ENCODE results near the gene COG7. TPM values are rescaled to one million over a fixed set of nuclear protein-coding genes. Genes with fewer than 3 reads are reported as not detected.
"Not testable (repeated sequence)": the region's sequence is repeated elsewhere in the genome, so short reads cannot be mapped to it uniquely, and the experiment has no call there.

COG7 gene
- total RNA-seq, 1 donor from 2014 or later = 29.4 TPM

DNA sequence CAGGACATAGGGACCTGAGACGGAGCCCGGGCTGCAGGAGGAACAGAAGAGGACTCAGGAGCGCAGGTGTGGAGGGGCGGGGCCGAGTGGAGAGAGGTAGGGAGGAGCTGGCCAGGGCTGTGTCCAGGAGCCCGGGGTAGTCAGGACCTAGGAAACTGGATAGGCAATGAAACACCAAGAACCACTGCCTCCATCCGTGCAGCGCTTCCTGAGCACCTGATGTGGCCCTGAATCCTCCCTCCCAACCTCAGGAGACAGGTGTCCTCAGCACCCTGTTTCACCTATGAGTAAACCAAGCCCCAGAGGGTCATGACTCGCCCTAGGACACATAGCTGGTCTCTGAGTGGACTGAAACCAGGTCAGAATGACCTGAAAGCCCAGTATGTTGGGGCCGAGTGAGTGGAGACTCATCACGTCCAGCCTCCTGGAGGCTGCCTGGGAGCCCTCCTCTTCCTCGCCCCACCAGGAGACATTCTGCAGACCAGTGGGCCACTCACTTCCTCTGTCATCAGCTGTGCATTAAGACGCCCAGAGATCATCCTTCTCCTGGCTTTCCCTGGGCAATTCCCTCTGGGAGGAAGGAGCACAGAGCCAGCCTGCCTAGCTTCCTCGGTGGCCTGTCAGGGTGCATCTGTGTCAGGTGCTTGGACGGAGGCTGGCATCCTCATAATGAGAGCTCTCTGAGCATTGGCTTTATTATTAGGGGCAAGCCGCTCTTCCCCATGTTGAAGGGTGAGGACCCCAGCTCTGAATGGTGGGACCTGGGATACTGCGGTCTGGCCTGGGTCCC lies 78.1 kb downstream of the COG7 start:
- no peak for ATAC-seq
- no peak for DNase-seq (ENCODE audit: low spot score)
- intact Hi-C loops (cut with DNase I) = no loop called here

DNA sequence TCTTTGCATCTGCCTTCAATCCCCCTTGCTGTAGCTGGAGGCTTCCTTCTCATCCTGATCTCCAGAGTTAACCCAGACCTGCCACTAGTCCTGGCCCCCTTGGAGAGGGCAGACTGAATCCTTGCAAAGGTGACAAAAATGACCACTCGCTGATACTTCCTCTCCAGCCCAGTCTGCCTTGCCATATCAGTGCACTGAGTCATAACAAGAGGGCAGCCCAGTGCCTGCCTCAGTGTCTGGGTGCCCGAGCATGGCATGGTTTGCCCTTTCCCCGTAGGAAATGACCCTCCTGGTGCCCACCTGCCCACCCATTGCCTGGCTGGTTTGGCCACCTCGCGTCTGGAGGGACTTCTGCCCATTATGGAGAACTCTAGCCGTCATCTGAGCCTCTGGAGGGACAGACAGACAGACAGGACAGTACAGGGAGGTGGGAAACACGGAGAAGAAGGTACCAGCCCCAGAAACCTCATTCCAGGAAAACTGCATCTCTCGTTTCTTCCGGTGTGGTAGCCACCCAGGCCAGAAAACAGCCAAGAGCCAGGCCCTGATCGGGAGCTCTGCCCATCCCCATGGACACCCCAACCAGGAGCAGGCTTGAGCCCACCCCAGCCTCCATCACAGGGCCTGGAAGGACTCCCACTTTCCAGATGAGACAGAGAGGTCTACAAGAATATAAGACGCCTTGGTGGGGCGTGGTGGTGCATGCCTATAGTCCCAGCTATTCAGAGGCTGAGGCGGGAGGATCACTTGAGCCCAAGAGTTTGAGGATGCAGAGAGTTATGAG lies 79.4 kb downstream of the COG7 start:
- ATAC-seq = no peak
- DNase-seq (ENCODE audit: low spot score) = no peak
- intact Hi-C loops (cut with DNase I) = no loop called here

DNA sequence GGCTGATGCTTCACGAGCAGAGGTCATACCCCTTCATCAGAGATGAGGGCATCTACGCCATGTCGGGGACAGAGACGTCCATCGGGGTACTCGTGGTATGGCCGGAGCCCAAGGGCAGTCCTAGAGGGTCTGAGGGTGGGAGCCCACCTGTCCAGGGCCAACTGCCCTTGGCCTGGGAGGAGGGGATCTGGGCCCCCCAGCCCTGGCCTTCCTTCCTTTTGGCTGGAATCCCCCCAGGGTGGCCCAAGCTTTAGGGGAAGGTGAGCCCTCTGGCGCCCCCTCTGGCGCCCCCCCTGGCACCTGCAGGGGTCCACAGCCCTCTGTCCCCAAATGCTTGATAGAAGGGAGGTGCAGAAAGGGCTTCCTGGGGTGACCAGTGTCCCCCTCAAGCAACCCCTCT lies 81.6 kb downstream of the COG7 start:
- intact Hi-C loops (cut with DNase I) = no loop called here
- DNase-seq (ENCODE audit: low spot score) (no peak), ATAC-seq (no peak)

DNA sequence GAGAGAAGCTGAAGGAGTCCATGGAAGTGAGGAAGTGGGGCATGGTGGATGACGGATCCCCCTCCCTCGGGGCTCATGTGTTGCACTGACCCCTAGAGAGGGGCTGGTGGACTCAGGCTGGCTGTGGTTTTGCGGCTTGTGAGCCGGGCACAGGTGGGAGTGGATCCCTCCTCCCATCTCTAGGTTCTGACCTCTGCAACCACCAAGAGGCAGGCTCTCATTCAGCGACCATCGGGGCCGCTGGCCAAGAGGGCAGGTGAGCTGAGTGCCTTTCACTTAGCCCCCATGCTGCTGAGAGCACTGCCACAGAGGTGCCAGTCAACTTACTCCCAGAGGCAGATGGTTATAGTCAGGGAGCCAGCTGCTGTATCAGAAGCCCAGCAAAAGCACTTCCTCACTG lies 83.6 kb downstream of the COG7 start:
- intact Hi-C loops (cut with DNase I) = no loop called here

DNA sequence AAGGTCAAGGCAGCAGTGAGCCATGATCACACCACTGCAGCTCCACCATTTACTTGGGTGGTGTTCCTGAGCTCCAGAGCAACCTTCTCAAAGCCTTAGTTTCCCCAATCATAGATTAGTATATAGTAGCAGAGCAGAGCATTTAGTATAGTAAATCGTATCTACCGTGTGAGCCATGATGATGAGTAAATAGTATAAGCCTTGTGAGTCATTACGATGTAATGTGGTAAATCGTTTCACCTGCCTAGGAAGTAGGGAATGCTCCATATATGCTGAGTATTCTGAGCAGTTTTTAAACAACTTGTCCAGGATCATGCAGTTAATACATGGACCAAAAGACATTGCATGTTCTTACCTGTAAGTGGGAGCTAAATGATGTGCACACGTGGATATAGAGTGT lies 84.5 kb downstream of the COG7 start:
- intact Hi-C loops (cut with DNase I) = no loop called here
- ATAC-seq (no peak), DNase-seq (ENCODE audit: low spot score) (no peak)

More for the DNA sequence above, 83.6 kb downstream of the COG7 start:
- DNase-seq (ENCODE audit: low spot score) = no peak
- no peak for ATAC-seq

DNA sequence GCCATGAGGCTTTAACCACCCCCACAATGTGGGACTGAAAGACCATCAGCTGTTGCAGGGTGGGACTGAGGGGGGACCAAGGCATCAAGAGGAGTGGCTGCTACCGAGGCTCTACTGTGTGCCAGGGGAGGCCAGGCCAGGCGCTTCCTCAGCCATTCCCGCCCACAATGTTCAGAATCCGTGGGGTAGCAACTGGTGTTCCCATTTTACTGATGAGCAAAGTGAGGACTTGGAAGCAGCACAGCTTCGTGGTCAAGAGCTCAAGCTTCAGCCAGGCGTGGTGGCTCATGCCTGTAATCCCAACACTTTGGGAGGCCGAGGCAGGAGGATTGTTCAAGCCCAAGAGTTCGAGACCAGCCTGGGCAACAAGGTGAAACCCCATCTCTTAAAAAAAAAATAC lies 85.0 kb downstream of the COG7 start:
- intact Hi-C loops (cut with DNase I) = no loop called here
- no peak for DNase-seq (ENCODE audit: low spot score)
- ATAC-seq = no peak

DNA sequence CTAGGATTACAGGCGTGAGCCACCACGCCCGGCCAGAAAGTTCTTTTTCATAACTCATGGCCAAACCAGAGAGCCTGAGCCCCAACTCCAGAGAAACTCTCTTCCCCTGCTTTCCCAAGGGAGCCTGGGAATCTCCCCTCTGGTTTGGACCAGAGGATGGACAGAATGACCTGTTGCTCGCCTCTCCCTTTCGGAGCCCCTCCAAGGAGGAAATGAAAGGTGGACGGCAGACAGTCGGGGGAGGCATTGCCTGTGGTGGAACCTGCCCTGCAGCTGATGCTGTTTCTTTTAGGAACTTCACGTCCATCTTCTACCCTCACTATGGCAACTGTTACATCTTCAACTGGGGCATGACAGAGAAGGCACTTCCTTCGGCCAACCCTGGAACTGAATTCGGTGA lies 85.4 kb downstream of the COG7 start:
- intact Hi-C loops (cut with DNase I) = no loop called here
- ATAC-seq = no peak
- DNase-seq (ENCODE audit: low spot score) = no peak

DNA sequence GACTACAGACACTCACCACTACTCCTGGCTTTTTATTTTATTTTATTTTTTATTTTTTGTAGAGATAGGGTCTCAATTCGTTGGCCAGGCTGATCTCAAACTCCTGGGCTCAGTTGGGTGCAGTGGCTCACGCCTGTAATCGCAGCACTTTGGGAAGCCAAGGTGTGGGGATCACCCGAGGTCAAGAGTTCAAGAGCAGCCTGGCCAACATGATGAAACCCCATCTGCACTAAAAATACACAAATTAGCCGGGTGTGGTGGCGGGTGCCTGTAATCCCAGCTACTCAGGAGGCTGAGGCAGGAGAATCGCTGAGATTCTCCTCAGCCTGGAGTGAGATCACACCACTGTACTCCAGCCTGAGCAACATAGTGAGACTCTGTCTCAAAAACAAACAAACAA lies 86.6 kb downstream of the COG7 start:
- intact Hi-C loops (cut with DNase I); DNase-seq (ENCODE audit: low spot score); ATAC-seq: not testable (repeated sequence)

DNA sequence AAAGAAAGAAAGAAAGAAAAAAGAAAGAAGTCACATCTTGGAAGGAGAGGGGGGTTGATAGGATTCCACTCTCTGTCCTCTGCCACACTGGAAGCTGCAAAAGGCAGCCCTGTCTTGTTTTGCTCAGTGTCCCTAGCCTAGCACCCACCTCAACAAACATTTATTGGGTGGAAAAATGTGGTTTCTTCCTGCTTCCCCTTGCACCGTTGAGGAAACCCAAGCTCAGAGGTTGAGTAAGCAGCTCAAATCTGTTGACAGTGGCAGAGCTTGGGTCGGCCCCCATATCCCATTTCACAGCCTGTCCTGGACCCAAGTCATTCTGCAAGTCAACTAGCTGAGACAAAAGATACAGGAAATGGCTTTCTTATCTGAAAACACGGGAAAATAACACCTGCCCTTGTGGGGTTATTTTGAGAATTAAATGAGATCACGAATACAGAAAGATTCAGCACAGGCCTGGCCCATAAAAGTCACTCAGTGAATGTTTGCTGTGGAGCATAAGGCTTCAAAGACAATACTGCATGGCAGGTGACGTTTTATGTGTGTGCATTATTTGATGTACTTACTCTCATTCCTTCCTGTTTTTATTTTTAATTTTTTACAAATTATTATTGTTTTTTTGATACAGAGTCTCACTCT lies 87.3 kb downstream of the COG7 start:
- DNase-seq (ENCODE audit: low spot score) (no peak), ATAC-seq (no peak)
- intact Hi-C loops (cut with DNase I) = no loop called here

DNA sequence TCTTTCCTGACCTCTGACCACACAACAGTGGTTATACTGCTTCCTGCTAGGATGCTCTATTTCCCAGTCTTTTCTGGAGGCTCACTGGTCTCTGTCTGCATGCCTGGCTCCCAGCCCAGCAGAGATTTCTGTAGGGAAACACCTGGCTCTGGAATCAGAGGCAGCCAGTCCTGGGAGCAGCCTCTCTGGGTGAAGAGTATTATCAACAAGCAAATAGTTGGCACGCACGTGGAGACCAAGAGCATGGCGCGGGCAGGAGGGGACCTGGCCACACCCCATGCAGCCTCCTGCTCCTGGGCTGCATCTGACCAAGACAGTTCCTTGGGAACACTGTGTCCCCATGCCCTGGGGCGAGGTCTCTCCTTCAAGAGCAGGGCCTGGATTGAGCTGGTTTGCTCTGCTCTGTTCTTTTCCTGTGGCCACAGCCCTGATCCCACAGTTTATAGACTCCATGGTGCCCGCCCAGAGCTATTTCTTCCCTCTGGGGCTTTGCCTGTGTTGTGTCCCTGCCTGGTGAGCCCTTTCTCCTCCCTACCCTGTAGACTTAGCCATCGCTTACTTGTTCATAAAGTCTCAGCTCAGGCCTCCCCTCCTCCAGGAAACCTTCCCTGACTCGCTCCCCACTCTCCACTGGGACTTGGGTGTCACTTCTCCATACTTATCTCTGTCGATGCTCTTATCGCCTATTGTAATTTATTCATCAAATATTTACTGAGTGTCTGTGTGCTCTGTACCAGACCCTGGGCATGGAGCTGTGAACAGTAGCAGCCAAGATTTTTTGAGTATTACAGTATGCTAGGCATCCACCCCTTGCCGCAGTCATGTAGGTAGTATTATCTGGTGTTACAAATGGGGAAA lies 90.3 kb downstream of the COG7 start:
- no peak for DNase-seq (ENCODE audit: low spot score)
- intact Hi-C loops (cut with DNase I) = no loop called here
- peak; percentile 76 for ATAC-seq

DNA sequence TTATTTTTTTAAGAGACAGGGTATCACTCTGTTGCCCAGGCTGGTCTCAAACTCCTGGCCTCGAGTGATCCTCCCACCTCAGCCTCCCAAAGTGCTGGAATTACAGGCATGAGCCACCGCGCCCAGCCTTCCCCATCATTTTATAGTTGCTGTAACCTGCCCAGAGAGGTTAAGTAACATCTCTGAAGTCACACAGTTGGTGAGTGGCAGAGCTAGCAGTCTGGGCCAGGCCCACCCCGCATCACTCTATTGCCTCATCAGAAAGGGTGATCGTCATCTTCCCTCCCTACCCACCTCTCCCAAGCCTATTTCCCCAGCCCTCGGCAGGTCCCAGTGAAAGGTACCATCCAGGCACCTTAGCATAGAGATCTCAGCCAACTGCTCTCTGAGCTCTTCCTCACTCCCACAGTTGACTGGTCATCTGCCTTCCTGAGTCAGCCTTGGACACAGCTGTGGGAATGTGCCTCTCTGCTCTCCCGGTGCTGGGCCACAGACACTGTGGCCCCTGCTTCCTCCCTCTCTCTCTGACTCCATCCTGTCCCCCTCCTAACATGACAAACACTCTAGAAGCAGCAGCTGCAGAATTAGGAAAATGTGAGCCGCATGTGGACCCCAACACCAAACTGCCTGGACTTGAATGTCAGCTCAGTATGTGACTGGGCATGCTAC lies 93.8 kb downstream of the COG7 start:
- intact Hi-C loops (cut with DNase I) = no loop called here
- peak; percentile 23 for DNase-seq (ENCODE audit: low spot score)
- ATAC-seq = no peak

DNA sequence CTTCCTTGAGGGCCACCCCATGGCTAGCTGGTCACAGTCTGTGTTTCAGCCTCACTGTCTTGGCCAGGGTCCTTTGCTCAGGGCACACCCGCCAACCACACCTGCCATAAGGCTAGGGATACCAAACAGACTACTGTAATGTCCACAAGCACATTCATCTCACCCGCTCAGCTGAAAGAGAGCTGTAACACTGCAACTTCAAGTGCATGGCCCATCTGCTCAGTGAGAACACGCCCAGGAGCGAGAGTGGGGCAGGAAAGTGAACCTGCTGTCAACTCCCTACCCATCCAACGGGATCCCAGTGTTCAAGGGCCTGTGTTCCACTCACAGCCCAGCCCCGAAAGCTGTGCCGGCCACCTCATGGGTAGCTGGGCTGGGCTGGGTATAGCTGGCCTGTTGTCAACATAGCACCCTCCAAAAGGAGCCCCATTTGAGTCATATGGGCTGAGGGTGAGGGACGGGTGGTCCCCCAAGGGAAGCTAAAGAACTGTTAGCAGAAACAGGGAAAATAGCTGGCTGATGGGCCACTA lies 95.2 kb downstream of the COG7 start:
- intact Hi-C loops (cut with DNase I) = no loop called here
- peak; percentile 35 for DNase-seq (ENCODE audit: low spot score)

DNA sequence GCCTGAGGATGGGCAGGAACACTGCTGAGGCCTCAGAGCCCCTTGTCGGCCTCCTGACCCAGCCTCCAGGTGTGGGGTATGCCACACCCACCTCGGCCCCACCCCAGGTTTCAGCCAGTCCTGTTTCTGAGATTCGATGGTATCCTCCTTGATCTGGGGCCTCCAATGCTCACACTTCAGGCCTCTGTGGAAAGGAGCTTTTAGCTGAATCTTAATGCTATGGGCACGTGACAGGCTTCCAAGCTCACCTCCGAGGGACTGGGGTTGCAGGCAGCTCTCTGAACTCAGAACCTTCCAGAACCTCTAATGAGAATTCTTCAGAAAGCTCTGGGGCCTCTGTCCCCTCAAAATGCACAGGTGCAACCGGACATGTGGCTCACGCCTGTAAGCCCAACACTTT lies 96.0 kb downstream of the COG7 start:
- intact Hi-C loops (cut with DNase I) = no loop called here
- ATAC-seq = no peak
- peak; percentile 27 for DNase-seq (ENCODE audit: low spot score)

More for the DNA sequence above, 95.2 kb downstream of the COG7 start:
- no peak for ATAC-seq

DNA sequence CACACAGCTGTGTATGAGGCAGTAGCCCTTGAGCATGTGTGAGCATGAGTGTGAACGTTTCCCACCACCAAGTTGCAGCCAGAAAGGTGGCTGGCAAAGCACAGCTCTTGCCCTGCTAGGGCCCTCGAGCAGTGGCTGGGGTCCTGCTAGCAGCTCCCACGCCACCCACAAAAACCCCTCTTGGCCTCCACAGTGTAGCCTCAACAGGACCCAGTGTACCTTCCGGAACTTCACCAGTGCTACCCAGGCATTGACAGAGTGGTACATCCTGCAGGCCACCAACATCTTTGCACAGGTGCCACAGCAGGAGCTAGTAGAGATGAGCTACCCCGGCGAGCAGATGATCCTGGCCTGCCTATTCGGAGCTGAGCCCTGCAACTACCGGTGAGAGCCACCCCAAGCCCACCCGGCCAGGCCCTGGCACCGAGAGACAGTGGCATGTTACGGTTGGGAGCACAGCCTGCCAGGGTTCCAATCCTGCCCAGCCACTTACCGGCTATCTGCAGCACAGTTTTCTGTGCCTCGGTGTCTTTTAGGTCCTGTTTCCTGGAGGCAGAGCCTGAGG lies 97.8 kb downstream of the COG7 start:
- no peak for ATAC-seq
- intact Hi-C loops (cut with DNase I) = no loop called here
- DNase-seq (ENCODE audit: low spot score) = peak; percentile 14

DNA sequence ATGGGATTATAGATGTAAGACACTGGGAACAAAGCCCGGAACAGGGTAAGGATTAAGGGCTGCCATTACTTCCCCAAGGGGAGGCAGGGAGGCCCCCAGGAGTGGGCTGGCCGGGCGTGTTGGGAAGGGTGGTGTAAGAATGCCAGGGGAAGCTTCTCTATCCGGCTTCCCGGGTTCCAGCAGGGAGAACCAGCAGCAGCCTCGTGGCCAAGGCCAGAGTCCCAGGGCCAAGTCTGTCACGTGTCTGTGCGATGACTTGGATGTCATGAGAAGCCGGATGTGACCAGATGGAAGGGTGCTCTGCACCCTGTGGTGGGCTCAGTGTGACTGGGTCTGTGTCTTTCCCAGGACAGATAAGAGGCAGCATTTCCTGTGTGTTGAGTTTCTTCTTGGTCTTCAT lies 98.7 kb downstream of the COG7 start:
- no peak for ATAC-seq
- peak; percentile 9 for DNase-seq (ENCODE audit: low spot score)
- intact Hi-C loops (cut with DNase I) = no loop called here

DNA sequence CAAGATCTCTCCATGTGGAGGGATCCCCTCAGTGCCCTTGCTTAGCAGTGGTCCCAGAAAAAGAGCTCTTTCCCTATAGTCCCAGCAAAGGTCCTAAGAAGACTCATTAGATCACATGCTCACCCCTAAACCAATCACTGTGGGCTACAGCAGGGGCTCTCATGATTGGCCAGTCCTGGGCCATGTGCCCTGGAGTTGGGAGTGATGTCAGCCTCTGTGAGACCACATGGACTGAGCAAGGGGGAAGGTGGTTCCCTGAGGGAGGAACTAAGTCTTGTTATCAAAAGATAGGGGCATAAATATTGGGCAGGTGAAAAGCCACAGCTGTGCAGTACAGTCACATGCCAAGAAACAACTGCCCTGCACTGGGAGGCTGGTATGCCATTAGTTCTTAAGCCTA lies 99.5 kb downstream of the COG7 start:
- ATAC-seq (no peak), DNase-seq (ENCODE audit: low spot score) (no peak)
- intact Hi-C loops (cut with DNase I) = no loop called here

DNA sequence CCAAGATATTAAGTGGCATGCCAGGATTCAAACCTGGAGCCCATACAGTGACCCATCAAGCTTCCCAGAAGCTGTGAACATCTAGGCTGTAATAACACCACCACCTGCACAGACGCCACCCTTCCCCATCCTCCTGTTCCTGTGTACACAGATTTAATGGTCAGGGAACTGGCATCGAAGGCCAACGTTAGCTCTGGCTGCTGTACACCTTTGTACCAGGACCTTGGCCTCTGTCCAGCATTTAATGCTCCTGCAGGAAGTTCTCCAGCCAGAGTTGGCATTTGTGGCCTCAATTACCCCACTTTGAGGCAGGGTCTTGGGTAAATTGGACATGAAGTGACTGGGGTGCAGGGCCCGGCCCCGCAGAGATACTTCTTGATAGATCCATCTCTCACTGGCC lies 101.6 kb downstream of the COG7 start:
- ATAC-seq (no peak), DNase-seq (ENCODE audit: low spot score) (no peak)
- intact Hi-C loops (cut with DNase I) = no loop called here
